CD8-positive, alpha-beta memory T cell (primary cell): ENCODE data around the gene SLAMF1. TPM values are rescaled to one million over a fixed set of nuclear protein-coding genes. Genes with fewer than 3 reads are reported as not detected.
"Not testable (repeated sequence)": the region's sequence is repeated elsewhere in the genome, so short reads cannot be mapped to it uniquely, and the experiment has no call there.

Experiments used
- CTCF ChIA-PET: fragments of 350-600 bp; sonication (Branson Sonifier 250); formaldehyde crosslinking; loops from one replicate; lab custom pipeline; 2021; ENCODE audit warnings: antibody characterized with exemption; lab: Charles Lee
- POLR2A ChIA-PET: fragments of 350-600 bp; sonication (Branson Sonifier 250); formaldehyde crosslinking; loops from one replicate; lab custom pipeline; 2021; ENCODE audit warnings: antibody characterized with exemption; lab: Charles Lee
- DNase-seq, 5 donors: peaks; one replicate each; pipeline versions ENCODE4 v3.0.0 to v3.0.0-alpha.2; 2020 to 2022; ENCODE audit warnings: mixed read lengths in 1 of 5
- H3K27ac ChIP-seq: one replicate; pipeline ENCODE4 v1.7.0; 2013; ENCODE audit warnings: low read depth, mild to moderate bottlenecking, low read length, moderate library complexity
- H3K27me3 ChIP-seq: 2 replicates; pipeline ENCODE4 v1.7.0; 2013; ENCODE audit warnings: low read length, mild to moderate bottlenecking; ENCODE audit not compliant: insufficient read depth, poor library complexity, severe bottlenecking
- H3K36me3 ChIP-seq: 2 replicates; pipeline ENCODE4 v1.7.0; 2013; ENCODE audit warnings: mild to moderate bottlenecking, low read length, moderate library complexity; ENCODE audit not compliant: insufficient read depth
- H3K4me1 ChIP-seq: 2 replicates; pipeline ENCODE4 v1.7.0; 2013; ENCODE audit warnings: mild to moderate bottlenecking, low read length, moderate library complexity; ENCODE audit not compliant: insufficient read depth
- H3K4me3 ChIP-seq: 2 replicates; pipeline ENCODE4 v1.7.0; 2013; ENCODE audit warnings: mild to moderate bottlenecking, low read length
- H3K9me3 ChIP-seq: 2 replicates; pipeline ENCODE4 v1.7.0; 2013; ENCODE audit warnings: mild to moderate bottlenecking, low read length
- H3K27ac Mint-ChIP-seq, 8 donors: one replicate each; pipeline ENCODE4 v1.8.0; 2020 to 2021; ENCODE audit warnings: mixed read lengths in 8 of 8, mild to moderate bottlenecking in 6 of 8, inconsistent platforms in 3 of 8, moderate library complexity in 3 of 8
- H3K27me3 Mint-ChIP-seq, 2 donors: one replicate each; pipeline ENCODE4 v1.8.0; 2020 to 2021; ENCODE audit warnings: mixed read lengths in 2 of 2, mild to moderate bottlenecking in 1 of 2, moderate library complexity in 1 of 2
- H3K36me3 Mint-ChIP-seq, 3 donors: one replicate each; pipeline ENCODE4 v1.8.0; 2020 to 2021; ENCODE audit warnings: mixed read lengths in 3 of 3, inconsistent platforms in 1 of 3, mild to moderate bottlenecking in 1 of 3
- H3K4me1 Mint-ChIP-seq, 3 donors: one replicate each; pipeline ENCODE4 v1.8.0; 2020 to 2021; ENCODE audit warnings: mixed read lengths in 3 of 3, inconsistent platforms in 1 of 3, mild to moderate bottlenecking in 1 of 3
- H3K4me3 Mint-ChIP-seq, 7 donors: one replicate each; pipeline ENCODE4 v1.8.0; 2020 to 2021; ENCODE audit warnings: mixed read lengths in 7 of 7, mild to moderate bottlenecking in 6 of 7, moderate library complexity in 4 of 7, inconsistent platforms in 2 of 7
- H3K9me3 Mint-ChIP-seq, 5 donors: one replicate each; pipeline ENCODE4 v1.8.0; 2020 to 2022; ENCODE audit warnings: mixed read lengths in 5 of 5, mild to moderate bottlenecking in 3 of 5, moderate library complexity in 2 of 5, inconsistent platforms in 1 of 5
- polyA plus RNA-seq: library from polyadenylated mRNA; unstranded; fragments of 300-500 nt; fragmentation: Illumina TruSeq; gene quantifications from one replicate; pipeline ENCODE4 v1.2.3, GENCODE V29; 2021
- total RNA-seq, 2 experiments: library from RNA; stranded (reverse); gene quantifications; one replicate each; pipeline ENCODE4 v1.2.3, GENCODE V29; 2021

The SLAMF1 gene
- total and polyA plus RNA-seq, 3 experiments from 2014 or later: 48.5 to 75.0 (median 74.0) TPM

GRCh38 chr1:160584784-160585183, 62.1 kb downstream of the SLAMF1 start:
- Histone ChIP-seq H3K36me3 (no peaks in the 10 kb centered on the region), H3K4me1 (peaks cover 38% of the 10 kb centered on the region), H3K27ac (no peak overlapping the region), H3K27me3 (no peaks in the 10 kb centered on the region), H3K9me3 (no peaks in the 10 kb centered on the region), H3K4me3 (no peak overlapping the region)
- ChIA-PET POLR2A (interaction anchor here (0.6 to 0.9 kb wide), 2 partner anchors 10 to 44 kb away, joined by 3 read pairs; no protein-coding TSS in a partner anchor), CTCF (interaction anchor here (0.9 to 1.5 kb wide), 4 partner anchors 10 to 157 kb away, joined by 3 to 4 read pairs (median 3); no protein-coding TSS in a partner anchor)
- H3K36me3 Mint-ChIP-seq: peaks cover 3 to 12% (median 10%) of the 10 kb centered on the region in 3 donors
- H3K27me3 Mint-ChIP-seq: no peaks in the 10 kb centered on the region
- no peak for DNase-seq
- peak overlapping the region; percentile 54 to 92 (median 80) for H3K27ac Mint-ChIP-seq
- peaks cover 0 to 12% (median 0%) of the 10 kb centered on the region in 5 donors for H3K9me3 Mint-ChIP-seq
- peaks cover 58 to 83% (median 81%) of the 10 kb centered on the region in 3 donors for H3K4me1 Mint-ChIP-seq
- H3K4me3 Mint-ChIP-seq: peak overlapping the region; percentile 22 to 78 (median 58)

- H3K36me3 ChIP-seq, H3K27me3 Mint-ChIP-seq, H3K4me3 ChIP-seq, DNase-seq, H3K27ac ChIP-seq, H3K27me3 ChIP-seq, H3K9me3 ChIP-seq, CTCF ChIA-PET, POLR2A ChIA-PET: not testable (repeated sequence)
- H3K4me1 ChIP-seq: peaks cover 42% of the 10 kb centered on the region
- H3K9me3 Mint-ChIP-seq: peaks cover 0 to 12% (median 0%) of the 10 kb centered on the region in 5 donors
- peaks cover 61 to 80% (median 76%) of the 10 kb centered on the region in 3 donors for H3K4me1 Mint-ChIP-seq
- peaks cover 5 to 25% (median 12%) of the 10 kb centered on the region in 3 donors for H3K36me3 Mint-ChIP-seq
- H3K4me3 Mint-ChIP-seq: peak overlapping the region in 1 of 7 donors; percentile 46
- peak overlapping the region; percentile 52 to 94 (median 84) for H3K27ac Mint-ChIP-seq
Measured at GRCh38 chr1:160582976-160583375, 63.9 kb downstream of the SLAMF1 start.

GRCh38 chr1:160581961-160582360, 64.9 kb downstream of the SLAMF1 start:
- no peaks in the 10 kb centered on the region for H3K27me3 Mint-ChIP-seq
- Histone ChIP-seq H3K36me3 (no peaks in the 10 kb centered on the region), H3K4me3 (no peak overlapping the region), H3K27ac (no peak overlapping the region), H3K27me3 (no peaks in the 10 kb centered on the region), H3K9me3 (no peaks in the 10 kb centered on the region), H3K4me1 (peaks cover 50% of the 10 kb centered on the region)
- peaks cover 0 to 12% (median 0%) of the 10 kb centered on the region in 5 donors for H3K9me3 Mint-ChIP-seq
- H3K4me1 Mint-ChIP-seq: peaks cover 64 to 84% (median 75%) of the 10 kb centered on the region in 3 donors
- ChIA-PET POLR2A (interaction anchor here (4.9 to 6.3 kb wide), 2 partner anchors 13 to 23 kb away, joined by 38 to 44 read pairs; no protein-coding TSS in a partner anchor), CTCF (interaction anchor here (1.8 to 2.2 kb wide), 2 partner anchors 22 to 32 kb away, joined by 6 to 10 read pairs; no protein-coding TSS in a partner anchor)
- peaks cover 6 to 31% (median 12%) of the 10 kb centered on the region in 3 donors for H3K36me3 Mint-ChIP-seq
- H3K27ac Mint-ChIP-seq: peak overlapping the region; percentile 72 to 92 (median 90)
- DNase-seq: no peak
- peak overlapping the region in 4 of 7 donors; percentile 21 to 63 (median 47) for H3K4me3 Mint-ChIP-seq

GRCh38 chr1:160580221-160580812, 66.5 kb downstream of the SLAMF1 start:
- Histone ChIP-seq H3K4me1 (peaks cover 57% of the 10 kb centered on the region), H3K36me3 (no peaks in the 10 kb centered on the region), H3K9me3 (no peaks in the 10 kb centered on the region), H3K4me3 (peak overlapping the region; percentile 25), H3K27me3 (no peaks in the 10 kb centered on the region), H3K27ac (peak overlapping the region; percentile 17)
- no peaks in the 10 kb centered on the region for H3K27me3 Mint-ChIP-seq
- H3K9me3 Mint-ChIP-seq: peaks cover 0 to 12% (median 0%) of the 10 kb centered on the region in 5 donors
- DNase-seq: no peak
- ChIA-PET POLR2A (interaction anchor here (4.9 to 6.3 kb wide), 2 partner anchors 12 to 21 kb away, joined by 38 to 44 read pairs; no protein-coding TSS in a partner anchor), CTCF (interaction anchor here (1.0 to 2.2 kb wide), 6 partner anchors 12 to 30 kb away, joined by 3 to 10 read pairs (median 4); no protein-coding TSS in a partner anchor)
- peak overlapping the region; percentile 50 to 76 (median 58) for H3K4me3 Mint-ChIP-seq
- peaks cover 72 to 91% (median 80%) of the 10 kb centered on the region in 3 donors for H3K4me1 Mint-ChIP-seq
- peak overlapping the region; percentile 72 to 92 (median 90) for H3K27ac Mint-ChIP-seq
- peaks cover 8 to 35% (median 12%) of the 10 kb centered on the region in 3 donors for H3K36me3 Mint-ChIP-seq

GRCh38 chr1:160579216-160579701, 67.6 kb downstream of the SLAMF1 start, which contains the start of gene CD84:
TSS of gene CD84 (minus strand) at chr1:160579496. CDS start at chr1:160579437, 59 bp downstream.
- ChIA-PET CTCF (interaction anchor here (0.6 to 3.1 kb wide), 8 partner anchors 12 to 96 kb away, joined by 3 to 21 read pairs (median 6); no protein-coding TSS in a partner anchor), POLR2A (interaction anchor here (1.0 to 6.3 kb wide), 3 partner anchors 11 to 149 kb away, joined by 3 to 44 read pairs (median 38); no protein-coding TSS in a partner anchor)
- no peaks in the 10 kb centered on the region for H3K36me3 ChIP-seq
- no peaks in the 10 kb centered on the region for H3K27me3 ChIP-seq
- H3K9me3 ChIP-seq: no peaks in the 10 kb centered on the region
- Mint-ChIP-seq H3K4me1 (peaks cover 71 to 91% (median 81%) of the 10 kb centered on the region in 3 donors), H3K36me3 (peaks cover 9 to 39% (median 12%) of the 10 kb centered on the region in 3 donors), H3K9me3 (peaks cover 0 to 12% (median 0%) of the 10 kb centered on the region in 5 donors), H3K4me3 (peak within 1 kb of the TSS; percentile 89 to 99 (median 98)), H3K27ac (peak within 1 kb of the TSS; percentile 92 to 97 (median 96)), H3K27me3 (no peaks in the 10 kb centered on the region)
- peak within 1 kb of the TSS; percentile 81 for H3K27ac ChIP-seq
- H3K4me1 ChIP-seq: peaks cover 59% of the 10 kb centered on the region
- peak in 1 of 5 donors; percentile 38 for DNase-seq
- H3K4me3 ChIP-seq: peak within 1 kb of the TSS; percentile 69

GRCh38 chr1:160578525-160579191, 68.2 kb downstream of the SLAMF1 start:
- H3K4me3 ChIP-seq: peak overlapping the region; percentile 69
- Mint-ChIP-seq H3K36me3 (peaks cover 8 to 36% (median 9%) of the 10 kb centered on the region in 3 donors), H3K4me3 (peak overlapping the region; percentile 89 to 99 (median 98)), H3K27me3 (no peaks in the 10 kb centered on the region), H3K27ac (peak overlapping the region; percentile 92 to 97 (median 96)), H3K9me3 (peaks cover 0 to 8% (median 0%) of the 10 kb centered on the region in 5 donors), H3K4me1 (peaks cover 71 to 91% (median 81%) of the 10 kb centered on the region in 3 donors)
- H3K9me3 ChIP-seq: no peaks in the 10 kb centered on the region
- peak overlapping the region; percentile 81 for H3K27ac ChIP-seq
- no peak for DNase-seq
- POLR2A ChIA-PET: interaction anchor here (1.0 to 6.3 kb wide), 7 partner anchors 10 to 149 kb away, joined by 3 to 44 read pairs (median 5); no protein-coding TSS in a partner anchor
- peaks cover 65% of the 10 kb centered on the region for H3K4me1 ChIP-seq
- H3K27me3 ChIP-seq: no peaks in the 10 kb centered on the region
- no peaks in the 10 kb centered on the region for H3K36me3 ChIP-seq
- CTCF ChIA-PET: interaction anchor here (0.6 to 3.1 kb wide), 13 partner anchors 9 to 96 kb away, joined by 3 to 21 read pairs (median 4); no protein-coding TSS in a partner anchor

- H3K4me3 ChIP-seq: peak overlapping the region; percentile 69
- peak overlapping the region; percentile 92 to 97 (median 96) for H3K27ac Mint-ChIP-seq
- peaks cover 0 to 5% (median 0%) of the 10 kb centered on the region in 5 donors for H3K9me3 Mint-ChIP-seq
Measured at GRCh38 chr1:160578175-160578524, 68.7 kb downstream of the SLAMF1 start.

More at GRCh38 chr1:160578175-160578524, 68.7 kb downstream of the SLAMF1 start:
- Mint-ChIP-seq H3K4me1 (peaks cover 71 to 91% (median 81%) of the 10 kb centered on the region in 3 donors), H3K4me3 (peak overlapping the region; percentile 89 to 99 (median 98)), H3K27me3 (no peaks in the 10 kb centered on the region), H3K36me3 (peaks cover 8 to 38% (median 11%) of the 10 kb centered on the region in 3 donors)
- Histone ChIP-seq H3K36me3 (no peaks in the 10 kb centered on the region), H3K27ac (peak overlapping the region; percentile 81), H3K27me3 (no peaks in the 10 kb centered on the region), H3K4me1 (peaks cover 70% of the 10 kb centered on the region), H3K9me3 (no peaks in the 10 kb centered on the region)
- ChIA-PET CTCF (interaction anchor here (0.7 to 3.1 kb wide), 15 partner anchors 8 to 97 kb away, joined by 3 to 21 read pairs (median 4); partner anchors contain the start of gene SLAMF6), POLR2A (interaction anchor here (0.6 to 6.3 kb wide), 9 partner anchors 10 to 148 kb away, joined by 3 to 44 read pairs (median 4); no protein-coding TSS in a partner anchor)
- DNase-seq: no peak
